IMR-90 (cell line): ENCODE measurements around the gene PDK4. TPM values are rescaled to one million over a fixed set of nuclear protein-coding genes. Genes with fewer than 3 reads are reported as not detected.

ENCODE experiments used
- ATAC-seq: fragments of 200-7000 bp; cut with Tn5 transposase; 2 replicates; pipeline ENCODE4 v1.9.1; 2020; ENCODE audit warnings: low read depth, mild to moderate bottlenecking, moderate library complexity
- BruUV-seq: library from RNA; stranded (reverse); fragments of 400-500 nt; replicated peaks from 2 replicates; lab custom pipeline; 2021; lab: Mats Ljungman, UMichigan
- CTCF ChIA-PET: fragments of 300-600 bp; formaldehyde crosslinking; extraction: SDS; loops from one replicate; lab custom pipeline; 2021; ENCODE audit warnings: antibody characterized with exemption; lab: Yijun Ruan, JAX
- POLR2A ChIA-PET: fragments of 300-600 bp; sonication (Branson Sonifier 250); formaldehyde crosslinking; loops from one replicate; lab custom pipeline; 2022; ENCODE audit warnings: antibody characterized with exemption; ENCODE audit not compliant: unreplicated experiment; lab: Charles Lee
- DNase-seq: peaks from one replicate; pipeline ENCODE4 v3.0.0; 2013
- H2AFZ ChIP-seq: replicated peaks from 2 replicates; pipeline ENCODE3; 2013; ENCODE audit warnings: low read length, mild to moderate bottlenecking; ENCODE audit not compliant: poor library complexity
- H2AK5ac ChIP-seq: 2 replicates; pipeline ENCODE4 v1.6.1; 2013; ENCODE audit warnings: low read depth, low read length, inconsistent platforms
- H2AK9ac ChIP-seq: replicated peaks from 2 replicates; pipeline ENCODE3; 2013; ENCODE audit warnings: mild to moderate bottlenecking, low read depth, low read length, moderate library complexity; ENCODE audit not compliant: poor library complexity
- H2BK120ac ChIP-seq: 2 replicates; pipeline ENCODE4 v1.6.1; 2013; ENCODE audit warnings: low read depth, low read length, inconsistent platforms
- H2BK15ac ChIP-seq: 3 replicates; pipeline ENCODE4 v1.6.1; 2013; ENCODE audit warnings: low read depth, low read length, inconsistent platforms
- H2BK20ac ChIP-seq: 2 replicates; pipeline ENCODE4 v1.6.1; 2013; ENCODE audit warnings: low read depth, mild to moderate bottlenecking, inconsistent platforms, low read length, moderate library complexity
- H2BK5ac ChIP-seq: 2 replicates; pipeline ENCODE4 v1.6.1; 2013; ENCODE audit warnings: mild to moderate bottlenecking, low read depth, low read length, inconsistent platforms; ENCODE audit not compliant: poor library complexity, severe bottlenecking
- H3K14ac ChIP-seq: replicated peaks from 2 replicates; pipeline ENCODE4 v1.6.1; 2013; ENCODE audit warnings: low read depth, low read length, inconsistent platforms
- H3K18ac ChIP-seq: 2 replicates; pipeline ENCODE4 v1.6.1; 2013; ENCODE audit warnings: low read depth, low read length, control low read depth
- H3K23ac ChIP-seq: 2 replicates; pipeline ENCODE4 v1.6.1; 2013; ENCODE audit warnings: low read depth, low read length, inconsistent platforms
- H3K27ac ChIP-seq: 2 replicates; pipeline ENCODE4 v1.5.1; 2013; ENCODE audit warnings: mild to moderate bottlenecking, control low read depth, low read length; ENCODE audit not compliant: insufficient read depth
- H3K27me3 ChIP-seq: 2 replicates; pipeline ENCODE4 v1.6.1; 2013; ENCODE audit warnings: low read length; ENCODE audit not compliant: control insufficient read depth, insufficient read depth
- H3K36me3 ChIP-seq: 2 replicates; pipeline ENCODE4 v1.6.1; 2013; ENCODE audit warnings: low read length, mixed read lengths; ENCODE audit not compliant: control insufficient read depth, insufficient read depth
- H3K4ac ChIP-seq: 2 replicates; pipeline ENCODE4 v1.6.1; 2013; ENCODE audit warnings: low read depth, low read length, inconsistent platforms
- H3K4me1 ChIP-seq: 2 replicates; pipeline ENCODE4 v1.6.1; 2013; ENCODE audit warnings: low read length, mixed read lengths; ENCODE audit not compliant: control insufficient read depth, insufficient read depth
- H3K4me2 ChIP-seq: 2 replicates; pipeline ENCODE4 v1.6.1; 2013; ENCODE audit warnings: low read depth, mild to moderate bottlenecking, control low read depth, low read length, moderate library complexity
- H3K4me3 ChIP-seq: 2 replicates; pipeline ENCODE4 v1.5.1; 2013; ENCODE audit warnings: low read depth, mild to moderate bottlenecking, control low read depth, low read length, moderate library complexity; ENCODE audit not compliant: insufficient read depth
- H3K56ac ChIP-seq: 2 replicates; pipeline ENCODE4 v1.6.1; 2013; ENCODE audit warnings: low read length, inconsistent platforms; ENCODE audit not compliant: insufficient read depth; ENCODE audit errors: extremely low read depth
- H3K79me1 ChIP-seq, 2 experiments: 2 replicates each; pipeline ENCODE4 v1.6.1; 2013; ENCODE audit warnings: low read length in 2 of 2, inconsistent platforms in 1 of 2, low read depth in 1 of 2
- H3K9ac ChIP-seq: 2 replicates; pipeline ENCODE4 v1.6.1; 2013; ENCODE audit warnings: low read depth, low read length, control low read depth
- H3K9me1 ChIP-seq: 2 replicates; pipeline ENCODE4 v1.6.1; 2013; ENCODE audit warnings: low read length, inconsistent platforms; ENCODE audit not compliant: insufficient read depth
- H3K9me3 ChIP-seq: 2 replicates; pipeline ENCODE4 v1.6.1; 2013; ENCODE audit warnings: low read length; ENCODE audit not compliant: control insufficient read depth, insufficient read depth
- H4K20me1 ChIP-seq: 2 replicates; pipeline ENCODE4 v1.6.1; 2013; ENCODE audit warnings: low read length, inconsistent platforms; ENCODE audit not compliant: insufficient read depth
- H4K5ac ChIP-seq: 2 replicates; pipeline ENCODE4 v1.6.1; 2013; ENCODE audit warnings: mild to moderate bottlenecking, low read depth, low read length, control low read depth
- H4K8ac ChIP-seq, 2 experiments: 2 replicates each; pipeline ENCODE4 v1.6.1; 2013; ENCODE audit warnings: low read depth in 2 of 2, low read length in 2 of 2, control low read depth in 1 of 2, inconsistent platforms in 1 of 2
- H4K91ac ChIP-seq: 2 replicates; pipeline ENCODE4 v1.6.1; 2013; ENCODE audit warnings: low read depth, low read length, inconsistent platforms; ENCODE audit not compliant: insufficient read depth
- BHLHE40 ChIP-seq: fragments of 150-350 bp; IDR thresholded peaks from 2 replicates; pipeline ENCODE4 v1.6.1; 2016; ENCODE audit warnings: mild to moderate bottlenecking, low read depth, low read length
- CEBPB ChIP-seq: IDR thresholded peaks from 2 replicates; pipeline ENCODE4 v1.6.1; 2012; ENCODE audit warnings: low read depth, low read length, improper control_type of control experiment
- CHD1 ChIP-seq: IDR thresholded peaks from 2 replicates; pipeline ENCODE4 v1.6.1; 2012; ENCODE audit warnings: low read depth, low read length, improper control_type of control experiment
- MAFK ChIP-seq: IDR thresholded peaks from 2 replicates; pipeline ENCODE4 v1.6.1; 2012; ENCODE audit warnings: low read depth, low read length, improper control_type of control experiment
- MAZ ChIP-seq: IDR thresholded peaks from 2 replicates; pipeline ENCODE4 v1.6.1; 2012; ENCODE audit warnings: low read depth, mild to moderate bottlenecking, low read length, improper control_type of control experiment, moderate library complexity, borderline replicate concordance
- NFE2L2 ChIP-seq: fragments of 150-350 bp; IDR thresholded peaks from 2 replicates; pipeline ENCODE4 v1.6.1; 2016; ENCODE audit warnings: low read depth, mild to moderate bottlenecking, low read length
- POLR2A ChIP-seq: IDR thresholded peaks from 2 replicates; pipeline ENCODE4 v1.6.1; 2012; ENCODE audit warnings: mild to moderate bottlenecking, low read depth, low read length
- RAD21 ChIP-seq: IDR thresholded peaks from 2 replicates; pipeline ENCODE4 v1.6.1; 2012; ENCODE audit warnings: low read length, improper control_type of control experiment
- RFX5 ChIP-seq: IDR thresholded peaks from 2 replicates; pipeline ENCODE4 v1.8.0; 2012; ENCODE audit warnings: low read depth, mild to moderate bottlenecking, low read length, moderate library complexity
- SMC3 ChIP-seq: fragments of 150-350 bp; IDR thresholded peaks from 2 replicates; pipeline ENCODE4 v1.6.1; 2016; ENCODE audit warnings: low read depth, mild to moderate bottlenecking, antibody characterized with exemption, low read length, moderate library complexity
- USF2 ChIP-seq: fragments of 150-350 bp; IDR thresholded peaks from 2 replicates; pipeline ENCODE4 v1.6.1; 2017; ENCODE audit warnings: mild to moderate bottlenecking, antibody characterized with exemption, low read length, low read depth
- WGBS, 2 experiments: methylation state at CpG; one replicate each; pipeline versions ENCODE4 v1.1.5 to v1.1.7; 2013; ENCODE audit warnings: missing lambda C conversion rate in 2 of 2; ENCODE audit not compliant: insufficient read length in 1 of 2; ENCODE audit errors: extremely low coverage in 2 of 2; 5-methylcytosine and 5-hydroxymethylcytosine counted together
- dilution Hi-C: fragments of 300-500 bp; cut with HindIII; formaldehyde crosslinking; loops from one replicate; pipeline ENCODE4 v1.14.3; 2018; ENCODE audit warnings: low sequenced_read_pairs; ENCODE audit not compliant: unreplicated experiment
- in situ Hi-C: fragments of 300-500 bp; cut with MboI; formaldehyde crosslinking; loops from 3 replicates; pipeline ENCODE4 v1.14.3; 2019; ENCODE audit warnings: low sequenced_read_pairs, inconsistent platforms, mixed read lengths
- intact Hi-C: fragments of 100-400 bp; cut with micrococcal nuclease; formaldehyde crosslinking; loops from 2 replicates; pipeline ENCODE4 v1.10.0; 2022
- polyA plus RNA-seq, 3 experiments: library from polyadenylated mRNA; depleted of rRNA; stranded (reverse); fragments of >200 nt; gene quantifications; 2 replicates each; pipeline ENCODE4 v1.2.3, GENCODE V29; 2012; ENCODE audit warnings: low replicate concordance in 1 of 3
- total RNA-seq: library from RNA; depleted of rRNA; stranded (reverse); fragments of >200 nt; gene quantifications from 2 replicates; pipeline ENCODE4 v1.2.3, GENCODE V29; 2012
- TF ChIP-seq, protein P1 (sequence below): conservative IDR thresholded peaks from 2 replicates; pipeline ENCODE4 v1.5.1; 2012; ENCODE audit warnings: mild to moderate bottlenecking, low read depth, low read length, improper control_type of control experiment

The PDK4 gene
- total and polyA plus RNA-seq, 2 of the 4 experiments (the other 2 are of a cell fraction), result under 0.01 to 0.03 TPM

GRCh38 chr7:95581467-95581866 is 14.8 kb downstream of the PDK4 start:
- H2BK15ac ChIP-seq, result no peak overlapping the region
- intact Hi-C loops (no loop called here), dilution Hi-C loops (no loop called here), in situ Hi-C loops (no loop called here)
- H2BK120ac ChIP-seq, result no peak overlapping the region
- H2AFZ ChIP-seq, result no peak overlapping the region
- POLR2A ChIA-PET, result no interaction called here
- H3K9ac ChIP-seq, result no peak overlapping the region
- WGBS, 2 experiments, result no CpG with 5 or more reads among the region's 3 CpGs
- H3K4me3 ChIP-seq, result no peak overlapping the region
- peaks cover 2% of the 10 kb centered on the region; the same call in 1 of the 2 replicates for H3K9me1 ChIP-seq
- no peak overlapping the region for H2BK20ac ChIP-seq
- no peak for TF ChIP-seq RFX5
- no peak for TF ChIP-seq RAD21
- TF ChIP-seq, protein P1, sequence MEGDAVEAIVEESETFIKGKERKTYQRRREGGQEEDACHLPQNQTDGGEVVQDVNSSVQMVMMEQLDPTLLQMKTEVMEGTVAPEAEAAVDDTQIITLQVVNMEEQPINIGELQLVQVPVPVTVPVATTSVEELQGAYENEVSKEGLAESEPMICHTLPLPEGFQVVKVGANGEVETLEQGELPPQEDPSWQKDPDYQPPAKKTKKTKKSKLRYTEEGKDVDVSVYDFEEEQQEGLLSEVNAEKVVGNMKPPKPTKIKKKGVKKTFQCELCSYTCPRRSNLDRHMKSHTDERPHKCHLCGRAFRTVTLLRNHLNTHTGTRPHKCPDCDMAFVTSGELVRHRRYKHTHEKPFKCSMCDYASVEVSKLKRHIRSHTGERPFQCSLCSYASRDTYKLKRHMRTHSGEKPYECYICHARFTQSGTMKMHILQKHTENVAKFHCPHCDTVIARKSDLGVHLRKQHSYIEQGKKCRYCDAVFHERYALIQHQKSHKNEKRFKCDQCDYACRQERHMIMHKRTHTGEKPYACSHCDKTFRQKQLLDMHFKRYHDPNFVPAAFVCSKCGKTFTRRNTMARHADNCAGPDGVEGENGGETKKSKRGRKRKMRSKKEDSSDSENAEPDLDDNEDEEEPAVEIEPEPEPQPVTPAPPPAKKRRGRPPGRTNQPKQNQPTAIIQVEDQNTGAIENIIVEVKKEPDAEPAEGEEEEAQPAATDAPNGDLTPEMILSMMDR, result no peak
- no peak for TF ChIP-seq POLR2A
- TF ChIP-seq SMC3, result no peak
- TF ChIP-seq BHLHE40, result no peak
- no peak for TF ChIP-seq CHD1
- TF ChIP-seq CEBPB, result no peak
- no peak for TF ChIP-seq USF2
- TF ChIP-seq NFE2L2, result no peak
- no peak for TF ChIP-seq MAFK
- TF ChIP-seq MAZ, result no peak
- peaks cover 1% of the 10 kb centered on the region; the same call in 1 of the 2 replicates for H3K36me3 ChIP-seq
- no peak overlapping the region for H2BK5ac ChIP-seq
- H3K56ac ChIP-seq, result no peak overlapping the region
- ATAC-seq (no peak), DNase-seq (no peak)
- no peaks in the 10 kb centered on the region for H3K9me3 ChIP-seq
- CTCF ChIA-PET, result interaction anchor here (0.5 kb wide), 1 partner anchor 1998 kb away, joined by 3 read pairs; no protein-coding TSS in a partner anchor
- no peaks in the 10 kb centered on the region for H3K79me1 ChIP-seq
- no peak overlapping the region for H3K18ac ChIP-seq
- H3K4ac ChIP-seq, result no peak overlapping the region
- no peaks in the 10 kb centered on the region for H4K20me1 ChIP-seq
- H4K5ac ChIP-seq, result no peak overlapping the region
- H2AK5ac ChIP-seq, result no peak overlapping the region
- H3K14ac ChIP-seq, result no peak overlapping the region
- no peak overlapping the region for H4K8ac ChIP-seq
- no peak overlapping the region for H3K27ac ChIP-seq
- no peak overlapping the region for H2AK9ac ChIP-seq
- H3K4me2 ChIP-seq, result no peak overlapping the region
- H3K4me1 ChIP-seq, result no peaks in the 10 kb centered on the region
- no peaks in the 10 kb centered on the region for H3K27me3 ChIP-seq
- no TSS peak for BruUV-seq
- no peak overlapping the region for H3K23ac ChIP-seq
- H4K91ac ChIP-seq, result no peak overlapping the region
